ENCODE data around the gene PPP1R9B.

PPP1R9B gene

GRCh38 chr17:50120475-50121253 lies 29.8 kb downstream of the PPP1R9B start:
- H3K14ac ChIP-seq (ENCODE audit: low read length), result no peak overlapping the region
- H4K91ac ChIP-seq (ENCODE audit: low read depth, low read length, poor library complexity), result no peak overlapping the region
- H2AFZ ChIP-seq (ENCODE audit: low read length), result no peak overlapping the region
- peaks cover 19 to 20% of the 10 kb centered on the region in 2 donors for H3K4me1 ChIP-seq (ENCODE audit: control insufficient read depth in 2 of 2, insufficient read depth in 1 of 2, low read depth in 1 of 2, low read length in 2 of 2)
- no peak overlapping the region for H2BK15ac ChIP-seq (ENCODE audit: low read length)
- H3K36me3 ChIP-seq (replicated peaks in 1 of 2; ENCODE audit: control insufficient read depth in 2 of 2, insufficient read depth in 2 of 2, low read length in 2 of 2), result peaks cover 8 to 19% of the 10 kb centered on the region in 2 donors
- no peak overlapping the region for H3K27ac ChIP-seq (replicated peaks; ENCODE audit: low read length)
- H2BK5ac ChIP-seq (ENCODE audit: low read length), result no peak overlapping the region
- H3K18ac ChIP-seq (ENCODE audit: low read length), result no peak overlapping the region
- H2AK5ac ChIP-seq (ENCODE audit: low read depth, low read length), result no peak overlapping the region
- DNase-seq (ENCODE audit: low spot score), result no peak
- peaks cover 0 to 3% (median 0%) of the 10 kb centered on the region in 3 experiments for H3K27me3 ChIP-seq (ENCODE audit: control insufficient read depth in 3 of 3, insufficient read depth in 3 of 3, low read depth in 1 of 3, low read length in 3 of 3)
- H2BK120ac ChIP-seq (ENCODE audit: low read depth, low read length), result no peak overlapping the region
- H2BK12ac ChIP-seq (ENCODE audit: low read length), result no peak overlapping the region
- no peak overlapping the region for H4K8ac ChIP-seq (ENCODE audit: low read depth, low read length)
- H3K9ac ChIP-seq (ENCODE audit: low read depth, low read length, poor library complexity), result no peak overlapping the region
- no peak overlapping the region for H3K4me2 ChIP-seq (ENCODE audit: insufficient read depth, low read length, poor library complexity, severe bottlenecking)
- no peak overlapping the region for H3K23ac ChIP-seq (ENCODE audit: low read depth, low read length, poor library complexity)
- H3K9me3 ChIP-seq (replicated peaks in 1 of 2; ENCODE audit: control insufficient read depth in 2 of 2, insufficient read depth in 1 of 2, low read depth in 1 of 2, low read length in 2 of 2), result no peaks in the 10 kb centered on the region
- no peak overlapping the region for H3K4me3 ChIP-seq (ENCODE audit: low read length in 2 of 2)
- H3K4ac ChIP-seq (ENCODE audit: low read length), result no peak overlapping the region
- H3K79me1 ChIP-seq (ENCODE audit: low read depth, low read length), result no peaks in the 10 kb centered on the region
- no CpG with 5 or more reads among the region's 7 CpGs for WGBS, 2 donors (ENCODE audit: extremely low coverage in 2 of 2, insufficient read length in 2 of 2, insufficient replicate concordance in 1 of 2)

GRCh38 chr17:50118828-50119218 lies 31.7 kb downstream of the PPP1R9B start:
- H3K9ac ChIP-seq (ENCODE audit: low read depth, low read length, poor library complexity), result no peak overlapping the region
- no peak overlapping the region for H3K27ac ChIP-seq (replicated peaks; ENCODE audit: low read length)
- H3K14ac ChIP-seq (ENCODE audit: low read length), result no peak overlapping the region
- H3K4me2 ChIP-seq (ENCODE audit: insufficient read depth, low read length, poor library complexity, severe bottlenecking), result no peak overlapping the region
- WGBS, 2 donors (ENCODE audit: extremely low coverage in 2 of 2, insufficient read length in 2 of 2, insufficient replicate concordance in 1 of 2), result no CpG with 5 or more reads among the region's 4 CpGs
- no peak overlapping the region for H2BK120ac ChIP-seq (ENCODE audit: low read depth, low read length)
- no peak for DNase-seq (ENCODE audit: low spot score)
- H4K91ac ChIP-seq (ENCODE audit: low read depth, low read length, poor library complexity), result no peak overlapping the region
- peaks cover 0 to 3% (median 0%) of the 10 kb centered on the region in 3 experiments for H3K27me3 ChIP-seq (ENCODE audit: control insufficient read depth in 3 of 3, insufficient read depth in 3 of 3, low read depth in 1 of 3, low read length in 3 of 3)
- H4K8ac ChIP-seq (ENCODE audit: low read depth, low read length), result no peak overlapping the region
- no peaks in the 10 kb centered on the region for H3K79me1 ChIP-seq (ENCODE audit: low read depth, low read length)
- no peak overlapping the region for H3K4ac ChIP-seq (ENCODE audit: low read length)
- H3K36me3 ChIP-seq (replicated peaks in 1 of 2; ENCODE audit: control insufficient read depth in 2 of 2, insufficient read depth in 2 of 2, low read length in 2 of 2), result peaks cover 6 to 25% of the 10 kb centered on the region in 2 donors
- H2BK12ac ChIP-seq (ENCODE audit: low read length), result no peak overlapping the region
- no peak overlapping the region for H2BK5ac ChIP-seq (ENCODE audit: low read length)
- no peaks in the 10 kb centered on the region for H3K9me3 ChIP-seq (replicated peaks in 1 of 2; ENCODE audit: control insufficient read depth in 2 of 2, insufficient read depth in 1 of 2, low read depth in 1 of 2, low read length in 2 of 2)
- no peak overlapping the region for H2BK15ac ChIP-seq (ENCODE audit: low read length)
- no peak overlapping the region for H2AFZ ChIP-seq (ENCODE audit: low read length)
- H3K18ac ChIP-seq (ENCODE audit: low read length), result no peak overlapping the region
- H2AK5ac ChIP-seq (ENCODE audit: low read depth, low read length), result no peak overlapping the region
- no peak overlapping the region for H3K4me3 ChIP-seq (ENCODE audit: low read length in 2 of 2)
- H3K4me1 ChIP-seq (ENCODE audit: control insufficient read depth in 2 of 2, insufficient read depth in 1 of 2, low read depth in 1 of 2, low read length in 2 of 2), result peaks cover 12 to 17% of the 10 kb centered on the region in 2 donors
- H3K23ac ChIP-seq (ENCODE audit: low read depth, low read length, poor library complexity), result no peak overlapping the region

DNA sequence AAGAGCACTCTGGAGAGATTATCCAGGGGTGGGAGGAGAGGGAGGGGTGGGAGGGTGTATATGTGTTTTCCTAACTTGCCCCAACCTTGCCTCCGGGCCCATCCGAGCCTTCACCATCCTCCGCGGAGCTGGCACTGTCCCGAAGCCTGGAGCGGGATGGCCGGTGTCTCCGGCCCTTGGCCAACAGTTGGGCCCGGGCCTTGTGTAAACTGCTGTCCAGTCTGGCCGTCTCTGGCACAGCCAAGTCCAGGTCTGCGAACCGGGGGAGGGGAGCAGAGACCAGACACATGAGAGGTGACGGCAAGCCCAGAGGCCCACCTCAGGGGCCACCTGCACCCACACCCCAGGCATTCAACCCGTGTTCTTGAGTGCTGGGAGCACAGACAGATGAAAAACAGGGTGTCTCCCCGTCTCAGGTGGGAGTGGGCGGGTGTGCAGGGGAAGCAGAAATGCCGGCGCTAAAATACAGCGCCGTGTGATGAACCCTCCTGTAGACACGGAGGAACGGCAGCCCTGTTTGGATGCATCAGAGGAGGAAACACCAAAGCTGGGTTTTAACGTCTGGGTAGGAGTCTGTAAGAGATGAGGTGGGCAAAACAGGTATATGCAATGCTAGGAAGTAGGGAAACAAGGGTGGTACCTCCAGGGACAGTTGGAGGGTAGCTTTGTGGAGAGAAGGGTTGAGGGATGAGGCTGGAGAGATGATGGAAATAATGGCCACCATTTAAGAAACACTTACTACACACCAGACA lies 32.2 kb downstream of the PPP1R9B start:
- H3K36me3 ChIP-seq (replicated peaks in 1 of 2; ENCODE audit: control insufficient read depth in 2 of 2, insufficient read depth in 2 of 2, low read length in 2 of 2), result peaks cover 6 to 30% of the 10 kb centered on the region in 2 donors
- no peak overlapping the region for H3K27ac ChIP-seq (replicated peaks; ENCODE audit: low read length)
- H3K23ac ChIP-seq (ENCODE audit: low read depth, low read length, poor library complexity), result peak overlapping the region; percentile 46
- no peak overlapping the region for H3K4ac ChIP-seq (ENCODE audit: low read length)
- peaks cover 6 to 14% of the 10 kb centered on the region in 2 donors for H3K4me1 ChIP-seq (ENCODE audit: control insufficient read depth in 2 of 2, insufficient read depth in 1 of 2, low read depth in 1 of 2, low read length in 2 of 2)
- H3K27me3 ChIP-seq (ENCODE audit: control insufficient read depth in 3 of 3, insufficient read depth in 3 of 3, low read depth in 1 of 3, low read length in 3 of 3), result peaks cover 0 to 3% (median 0%) of the 10 kb centered on the region in 3 experiments
- H2BK12ac ChIP-seq (ENCODE audit: low read length), result no peak overlapping the region
- H2AFZ ChIP-seq (ENCODE audit: low read length), result no peak overlapping the region
- no peaks in the 10 kb centered on the region for H3K79me1 ChIP-seq (ENCODE audit: low read depth, low read length)
- H2BK5ac ChIP-seq (ENCODE audit: low read length), result no peak overlapping the region
- no peak overlapping the region for H3K14ac ChIP-seq (ENCODE audit: low read length)
- DNase-seq (ENCODE audit: low spot score), result no peak
- H2BK15ac ChIP-seq (ENCODE audit: low read length), result no peak overlapping the region
- H3K4me3 ChIP-seq (ENCODE audit: low read length in 2 of 2), result no peak overlapping the region
- no peak overlapping the region for H4K91ac ChIP-seq (ENCODE audit: low read depth, low read length, poor library complexity)
- no peak overlapping the region for H3K9ac ChIP-seq (ENCODE audit: low read depth, low read length, poor library complexity)
- H2AK5ac ChIP-seq (ENCODE audit: low read depth, low read length), result peak overlapping the region; percentile 47
- no peaks in the 10 kb centered on the region for H3K9me3 ChIP-seq (replicated peaks in 1 of 2; ENCODE audit: control insufficient read depth in 2 of 2, insufficient read depth in 1 of 2, low read depth in 1 of 2, low read length in 2 of 2)
- no peak overlapping the region for H4K8ac ChIP-seq (ENCODE audit: low read depth, low read length)
- no peak overlapping the region for H2BK120ac ChIP-seq (ENCODE audit: low read depth, low read length)
- WGBS, 2 donors (ENCODE audit: extremely low coverage in 2 of 2, insufficient read length in 2 of 2, insufficient replicate concordance in 1 of 2), result no CpG with 5 or more reads among the region's 23 CpGs
- no peak overlapping the region for H3K4me2 ChIP-seq (ENCODE audit: insufficient read depth, low read length, poor library complexity, severe bottlenecking)
- H3K18ac ChIP-seq (ENCODE audit: low read length), result peak overlapping the region; percentile 5

Data from neuronal stem cell (in vitro differentiated cells).